ENCODE measurements around the gene SPG7.

Gene SPG7

DNA sequence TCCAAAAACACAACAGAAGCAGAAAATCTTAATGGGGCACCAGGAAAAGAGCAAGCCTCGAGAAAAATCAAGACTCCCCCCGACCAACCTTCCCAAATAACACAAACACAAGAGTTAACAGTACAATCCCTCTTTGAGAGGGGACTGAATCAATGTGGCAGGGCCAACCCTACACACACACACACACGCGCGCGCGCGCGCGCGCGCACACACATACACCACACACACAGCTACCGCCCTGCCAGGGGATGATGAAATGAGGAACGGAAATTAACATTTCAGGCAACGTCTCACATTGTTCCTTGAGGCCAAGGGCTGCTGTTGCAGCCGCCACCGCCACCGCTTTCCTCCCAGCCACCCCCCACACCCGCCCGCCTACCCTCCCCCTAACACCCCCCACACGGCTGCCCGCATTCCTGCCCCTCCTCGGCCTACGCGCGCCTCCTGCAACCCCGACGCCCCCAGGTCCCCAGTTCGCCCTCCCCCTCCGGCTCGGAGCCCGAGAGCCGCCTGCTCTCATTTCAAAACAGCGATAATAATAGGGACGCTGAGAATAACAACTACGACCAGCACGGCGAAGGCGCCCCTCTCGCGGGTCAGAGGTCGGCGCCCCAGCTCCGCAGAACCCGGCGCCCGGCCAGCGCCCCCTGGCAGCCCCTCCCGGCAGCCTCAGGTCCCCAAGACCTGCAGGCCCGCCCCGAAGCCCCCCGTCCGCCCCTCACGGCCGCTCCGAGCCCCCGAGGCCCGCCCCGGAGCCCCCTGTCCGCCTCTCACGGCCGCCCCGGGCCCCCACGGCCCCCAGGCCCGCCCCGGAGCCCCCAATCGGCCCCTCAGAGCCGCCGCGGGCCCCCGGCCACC lies 18.9 kb upstream of the SPG7 start (continued):
- TF ChIP-seq, protein P1, sequence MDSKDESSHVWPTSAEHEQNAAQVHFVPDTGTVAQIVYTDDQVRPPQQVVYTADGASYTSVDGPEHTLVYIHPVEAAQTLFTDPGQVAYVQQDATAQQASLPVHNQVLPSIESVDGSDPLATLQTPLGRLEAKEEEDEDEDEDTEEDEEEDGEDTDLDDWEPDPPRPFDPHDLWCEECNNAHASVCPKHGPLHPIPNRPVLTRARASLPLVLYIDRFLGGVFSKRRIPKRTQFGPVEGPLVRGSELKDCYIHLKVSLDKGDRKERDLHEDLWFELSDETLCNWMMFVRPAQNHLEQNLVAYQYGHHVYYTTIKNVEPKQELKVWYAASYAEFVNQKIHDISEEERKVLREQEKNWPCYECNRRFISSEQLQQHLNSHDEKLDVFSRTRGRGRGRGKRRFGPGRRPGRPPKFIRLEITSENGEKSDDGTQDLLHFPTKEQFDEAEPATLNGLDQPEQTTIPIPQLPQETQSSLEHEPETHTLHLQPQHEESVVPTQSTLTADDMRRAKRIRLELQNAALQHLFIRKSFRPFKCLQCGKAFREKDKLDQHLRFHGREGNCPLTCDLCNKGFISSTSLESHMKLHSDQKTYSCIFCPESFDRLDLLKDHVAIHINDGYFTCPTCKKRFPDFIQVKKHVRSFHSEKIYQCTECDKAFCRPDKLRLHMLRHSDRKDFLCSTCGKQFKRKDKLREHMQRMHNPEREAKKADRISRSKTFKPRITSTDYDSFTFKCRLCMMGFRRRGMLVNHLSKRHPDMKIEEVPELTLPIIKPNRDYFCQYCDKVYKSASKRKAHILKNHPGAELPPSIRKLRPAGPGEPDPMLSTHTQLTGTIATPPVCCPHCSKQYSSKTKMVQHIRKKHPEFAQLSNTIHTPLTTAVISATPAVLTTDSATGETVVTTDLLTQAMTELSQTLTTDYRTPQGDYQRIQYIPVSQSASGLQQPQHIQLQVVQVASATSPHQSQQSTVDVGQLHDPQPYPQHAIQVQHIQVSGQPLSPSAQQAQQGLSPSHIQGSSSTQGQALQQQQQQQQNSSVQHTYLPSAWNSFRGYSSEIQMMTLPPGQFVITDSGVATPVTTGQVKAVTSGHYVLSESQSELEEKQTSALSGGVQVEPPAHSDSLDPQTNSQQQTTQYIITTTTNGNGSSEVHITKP (tag by site-specific recombination; IDR thresholded peaks at IDR 0.05): peak; percentile 72
- TF ChIP-seq SP7 (tag by site-specific recombination; IDR thresholded peaks at IDR 0.05): peak; percentile 80; the same call in 1 of the 2 replicates
- TF ChIP-seq ZNF221 (tag by site-specific recombination; IDR thresholded peaks at IDR 0.05; ENCODE audit: borderline replicate concordance): no peak
- peak; percentile 62 for TF ChIP-seq ZBTB21 (tag by site-specific recombination; IDR thresholded peaks at IDR 0.05)
- peak; percentile 37; the same call in 1 of the 2 replicates for TF ChIP-seq ZNF394 (tag by site-specific recombination; IDR thresholded peaks at IDR 0.05; ENCODE audit: borderline replicate concordance)
- no peak for TF ChIP-seq ZNF747 (tag by site-specific recombination; IDR thresholded peaks at IDR 0.05)
- peak; percentile 89 for TF ChIP-seq ZXDB (tag by site-specific recombination; IDR thresholded peaks at IDR 0.05)
- TF ChIP-seq ZBTB8A (tag by site-specific recombination; IDR thresholded peaks at IDR 0.05): peak; percentile 56
- TF ChIP-seq SP2 (tag by site-specific recombination; IDR thresholded peaks at IDR 0.05): peak; percentile 65
- TF ChIP-seq ZNF664 (tag by site-specific recombination; IDR thresholded peaks at IDR 0.05): peak; percentile 31; the same call in 1 of the 2 replicates
- TF ChIP-seq MEIS1 (CRISPR knock-in tag; IDR thresholded peaks at IDR 0.05; ENCODE audit: borderline replicate concordance): no peak

DNA sequence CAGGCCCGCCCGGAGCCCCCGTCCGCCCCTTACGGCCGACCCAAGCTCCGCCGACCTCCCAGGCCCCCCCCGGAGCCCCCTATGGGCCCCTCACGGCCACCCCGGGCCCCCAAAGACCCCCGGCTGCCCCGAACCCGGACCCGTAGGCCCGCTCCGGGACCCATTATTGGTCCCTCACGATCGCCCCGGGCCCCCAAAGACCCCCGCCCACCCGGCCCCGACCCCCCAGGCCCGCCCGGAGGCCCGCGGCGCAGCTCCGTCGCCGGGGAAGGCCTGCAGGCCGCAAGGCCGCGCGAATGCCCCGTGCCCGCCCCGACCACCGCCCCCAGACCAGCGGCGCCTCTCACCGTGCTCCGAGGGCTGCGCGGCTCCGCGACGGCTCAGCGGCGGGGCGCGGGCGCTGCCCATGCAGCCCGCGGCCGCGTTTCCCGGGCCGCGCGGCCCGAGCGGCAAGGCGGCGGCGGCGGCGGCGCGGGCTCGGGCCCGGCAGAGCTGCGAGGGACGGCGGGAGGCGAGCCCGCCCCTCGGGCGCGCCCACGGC lies 18.2 kb upstream of the SPG7 start:
- H3K4me3 ChIP-seq (ENCODE audit: low read depth, low read length): peak overlapping the region; percentile 69
- no peak for TF ChIP-seq GLI4 (tag by site-specific recombination; IDR thresholded peaks at IDR 0.05)
- no peak for TF ChIP-seq GLI2 (tag by site-specific recombination; IDR thresholded peaks at IDR 0.05; ENCODE audit: borderline replicate concordance, low read depth)
- TF ChIP-seq ZNF19 (tag by site-specific recombination; IDR thresholded peaks at IDR 0.05; ENCODE audit: low read depth): no peak
- H3K9me3 ChIP-seq (ENCODE audit: control insufficient read depth, insufficient read depth, low read depth, low read length): no peaks in the 10 kb centered on the region
- peaks cover 26% of the 10 kb centered on the region for H3K4me1 ChIP-seq (ENCODE audit: control insufficient read depth, insufficient read depth, low read length)
- POLR2A ChIA-PET: interaction anchor here (0.5 to 2.5 kb wide), 4 partner anchors 18 to 248 kb away, joined by 3 to 11 read pairs (median 4); partner anchors contain the start of gene SPG7
- CTCF ChIA-PET: no interaction called here
- H3K36me3 ChIP-seq (ENCODE audit: control insufficient read depth in 2 of 2, insufficient read depth in 1 of 2, low read length in 2 of 2): no peaks in the 10 kb centered on the region
- peak overlapping the region; percentile 91 for H3K27ac ChIP-seq (ENCODE audit: extremely low read depth, low read depth, low read length)

DNA sequence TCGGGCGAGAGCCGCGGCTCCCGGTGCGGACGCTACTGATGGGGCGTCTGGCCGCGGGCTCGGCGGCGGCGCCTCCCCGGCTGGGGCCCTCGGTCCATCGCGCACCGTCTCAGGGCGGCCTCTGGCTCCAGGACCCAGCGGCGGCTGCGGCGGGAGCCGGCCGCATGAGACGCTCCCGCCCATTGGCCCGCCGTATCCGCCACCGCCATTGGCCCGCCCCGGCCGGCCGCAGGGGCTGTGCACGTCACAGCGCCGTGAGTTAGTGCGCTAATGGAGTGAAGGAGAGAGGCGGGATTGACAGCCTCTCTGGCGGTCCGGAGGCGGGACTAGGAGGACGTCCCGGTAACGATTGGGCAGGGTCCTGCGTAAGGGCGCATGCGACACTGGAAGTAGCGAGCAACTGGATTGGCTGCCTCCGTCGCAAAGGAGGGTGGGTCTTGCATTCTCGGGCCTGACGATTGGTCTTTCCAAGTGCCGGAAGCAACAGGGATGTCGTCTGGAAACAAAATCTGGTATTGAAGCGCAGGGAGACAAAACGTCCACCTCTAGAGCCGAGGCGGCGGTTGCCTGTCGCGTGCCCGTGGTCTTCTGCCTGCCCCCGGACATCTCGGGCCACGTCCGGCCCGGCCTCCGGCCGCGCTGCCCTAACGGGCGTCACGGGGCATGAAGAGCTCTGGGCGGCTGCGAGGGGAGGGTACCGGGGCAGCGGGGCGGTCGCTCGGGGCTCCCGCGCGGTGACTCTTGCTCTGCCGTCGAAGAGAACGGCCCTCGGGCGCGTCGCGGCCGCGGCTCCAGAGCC lies 17.6 kb upstream of the SPG7 start, which contains the start of gene ANKRD11:
TSS of gene ANKRD11 (minus strand) at position 123 of the 799 bp plus-strand sequence. CDS start 173,542 bp downstream, outside the sequence.
- H3K36me3 ChIP-seq (ENCODE audit: control insufficient read depth in 2 of 2, insufficient read depth in 1 of 2, low read length in 2 of 2): no peaks in the 10 kb centered on the region
- ChIA-PET POLR2A (interaction anchor here (1.0 to 2.5 kb wide), 3 partner anchors 18 to 249 kb away, joined by 3 to 11 read pairs (median 3); partner anchors contain the start of gene SPG7), CTCF (interaction anchor here (0.6 kb wide), 2 partner anchors 8 to 169 kb away, joined by 3 read pairs; no protein-coding TSS in a partner anchor)
- no peak for TF ChIP-seq ZNF211 (tag by site-specific recombination; IDR thresholded peaks at IDR 0.05; ENCODE audit: low read depth)
- no peak for TF ChIP-seq TCF7L2 (IDR thresholded peaks at IDR 0.05; ENCODE audit: borderline replicate concordance, low read depth, low read length)
- TF ChIP-seq, protein P2, sequence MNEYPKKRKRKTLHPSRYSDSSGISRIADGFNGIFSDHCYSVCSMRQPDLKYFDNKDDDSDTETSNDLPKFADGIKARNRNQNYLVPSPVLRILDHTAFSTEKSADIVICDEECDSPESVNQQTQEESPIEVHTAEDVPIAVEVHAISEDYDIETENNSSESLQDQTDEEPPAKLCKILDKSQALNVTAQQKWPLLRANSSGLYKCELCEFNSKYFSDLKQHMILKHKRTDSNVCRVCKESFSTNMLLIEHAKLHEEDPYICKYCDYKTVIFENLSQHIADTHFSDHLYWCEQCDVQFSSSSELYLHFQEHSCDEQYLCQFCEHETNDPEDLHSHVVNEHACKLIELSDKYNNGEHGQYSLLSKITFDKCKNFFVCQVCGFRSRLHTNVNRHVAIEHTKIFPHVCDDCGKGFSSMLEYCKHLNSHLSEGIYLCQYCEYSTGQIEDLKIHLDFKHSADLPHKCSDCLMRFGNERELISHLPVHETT (tag by site-specific recombination; IDR thresholded peaks at IDR 0.05): no peak
- TF ChIP-seq, protein P3, sequence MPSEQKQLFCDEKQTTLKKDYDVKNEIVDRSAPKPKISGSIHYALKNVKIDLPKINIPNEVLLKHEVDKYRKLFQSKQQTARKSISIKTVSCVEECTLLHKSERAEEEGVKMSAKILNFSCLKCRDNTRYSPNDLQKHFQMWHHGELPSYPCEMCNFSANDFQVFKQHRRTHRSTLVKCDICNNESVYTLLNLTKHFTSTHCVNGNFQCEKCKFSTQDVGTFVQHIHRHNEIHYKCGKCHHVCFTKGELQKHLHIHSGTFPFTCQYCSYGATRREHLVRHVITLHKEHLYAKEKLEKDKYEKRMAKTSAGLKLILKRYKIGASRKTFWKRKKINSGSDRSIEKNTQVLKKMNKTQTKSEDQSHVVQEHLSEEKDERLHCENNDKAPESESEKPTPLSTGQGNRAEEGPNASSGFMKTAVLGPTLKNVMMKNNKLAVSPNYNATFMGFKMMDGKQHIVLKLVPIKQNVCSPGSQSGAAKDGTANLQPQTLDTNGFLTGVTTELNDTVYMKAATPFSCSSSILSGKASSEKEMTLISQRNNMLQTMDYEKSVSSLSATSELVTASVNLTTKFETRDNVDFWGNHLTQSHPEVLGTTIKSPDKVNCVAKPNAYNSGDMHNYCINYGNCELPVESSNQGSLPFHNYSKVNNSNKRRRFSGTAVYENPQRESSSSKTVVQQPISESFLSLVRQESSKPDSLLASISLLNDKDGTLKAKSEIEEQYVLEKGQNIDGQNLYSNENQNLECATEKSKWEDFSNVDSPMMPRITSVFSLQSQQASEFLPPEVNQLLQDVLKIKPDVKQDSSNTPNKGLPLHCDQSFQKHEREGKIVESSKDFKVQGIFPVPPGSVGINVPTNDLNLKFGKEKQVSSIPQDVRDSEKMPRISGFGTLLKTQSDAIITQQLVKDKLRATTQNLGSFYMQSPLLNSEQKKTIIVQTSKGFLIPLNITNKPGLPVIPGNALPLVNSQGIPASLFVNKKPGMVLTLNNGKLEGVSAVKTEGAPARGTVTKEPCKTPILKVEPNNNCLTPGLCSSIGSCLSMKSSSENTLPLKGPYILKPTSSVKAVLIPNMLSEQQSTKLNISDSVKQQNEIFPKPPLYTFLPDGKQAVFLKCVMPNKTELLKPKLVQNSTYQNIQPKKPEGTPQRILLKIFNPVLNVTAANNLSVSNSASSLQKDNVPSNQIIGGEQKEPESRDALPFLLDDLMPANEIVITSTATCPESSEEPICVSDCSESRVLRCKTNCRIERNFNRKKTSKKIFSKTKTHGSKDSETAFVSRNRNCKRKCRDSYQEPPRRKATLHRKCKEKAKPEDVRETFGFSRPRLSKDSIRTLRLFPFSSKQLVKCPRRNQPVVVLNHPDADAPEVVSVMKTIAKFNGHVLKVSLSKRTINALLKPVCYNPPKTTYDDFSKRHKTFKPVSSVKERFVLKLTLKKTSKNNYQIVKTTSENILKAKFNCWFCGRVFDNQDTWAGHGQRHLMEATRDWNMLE (tag by site-specific recombination; conservative IDR thresholded peaks at IDR 0.05; ENCODE audit: low read depth): 0 out of 2 replicates have a peak, but pooled peaks have one; percentile 15

More for the DNA sequence above, 17.6 kb upstream of the SPG7 start, which contains the start of gene ANKRD11:
- Histone ChIP-seq H3K27ac (ENCODE audit: extremely low read depth, low read depth, low read length) (peak within 1 kb of the TSS; percentile 91), H3K4me1 (ENCODE audit: control insufficient read depth, insufficient read depth, low read length) (peaks cover 22% of the 10 kb centered on the region), H3K9me3 (ENCODE audit: control insufficient read depth, insufficient read depth, low read depth, low read length) (no peaks in the 10 kb centered on the region), H3K4me3 (ENCODE audit: low read depth, low read length) (peak within 1 kb of the TSS; percentile 81)

Data from HEK293 (cell line).